SK-N-SH (cell line): ENCODE measurements around the gene SUN5. TPM values are rescaled to one million over a fixed set of nuclear protein-coding genes. Genes with fewer than 3 reads are reported as not detected.

Source experiments
- CTCF ChIA-PET: fragments of 300-600, 350-600 bp; formaldehyde crosslinking; extraction: SDS; loops from one replicate; lab custom pipeline; 2021; lab: Yijun Ruan, JAX
- POLR2A ChIA-PET: fragments of 350-600 bp; sonication (Branson Sonifier 250); formaldehyde crosslinking; extraction: SDS; loops from one replicate; lab custom pipeline; 2020; ENCODE audit warnings: antibody characterized with exemption, inconsistent platforms; lab: Yijun Ruan, JAX
- DNase-seq: peaks from one replicate; pipeline ENCODE4 v3.0.0; 2012
- H2AFZ ChIP-seq: fragments of 200-600 bp; sonication (generic); 2 replicates; pipeline ENCODE4 v1.8.1; 2016; ENCODE audit warnings: antibody characterized with exemption, mild to moderate bottlenecking, low read depth
- H3F3A ChIP-seq: fragments of 200-600 bp; sonication (generic); replicated peaks from 2 replicates; pipeline ENCODE3; 2016; ENCODE audit warnings: antibody characterized with exemption, mild to moderate bottlenecking; ENCODE audit not compliant: insufficient read depth
- H3K27ac ChIP-seq, 2 experiments: fragments of 200-500 bp in 1 of 2; fragments of 200-600 bp in 1 of 2; sonication (Bioruptor generic) in 1 of 2; sonication (generic), shearing (Covaris generic) in 1 of 2; 2 replicates each; pipeline versions ENCODE4 v1.5.1 to v1.6.1; 2014 to 2016; ENCODE audit warnings: low read depth in 2 of 2, inconsistent platforms in 1 of 2, low read length in 1 of 2, mild to moderate bottlenecking in 1 of 2, mixed read lengths in 1 of 2
- H3K27me3 ChIP-seq: fragments of 200-600 bp; sonication (generic), shearing (Covaris generic); 2 replicates; pipeline ENCODE4 v1.6.1; 2016; ENCODE audit warnings: mixed run types; ENCODE audit not compliant: insufficient read depth
- H3K36me3 ChIP-seq, 2 experiments: fragments of 200-500 bp in 1 of 2; fragments of 200-600 bp in 1 of 2; sonication (Bioruptor generic) in 1 of 2; sonication (generic) in 1 of 2; replicated peaks in 1 of 2; 2 replicates each; pipeline versions ENCODE3 to v1.5.1; 2014 to 2016; ENCODE audit warnings: low read length in 1 of 2, mild to moderate bottlenecking in 1 of 2; ENCODE audit not compliant: insufficient read depth in 2 of 2, control insufficient read depth in 1 of 2
- H3K4me1 ChIP-seq, 2 experiments: fragments of 200-500 bp in 1 of 2; fragments of 200-600 bp in 1 of 2; sonication (Bioruptor generic) in 1 of 2; sonication (generic), shearing (Covaris generic) in 1 of 2; 2 replicates each; pipeline versions ENCODE4 v1.5.1 to v1.6.1; 2014 to 2016; ENCODE audit warnings: low read depth in 1 of 2, low read length in 1 of 2, mixed run types in 1 of 2; ENCODE audit not compliant: insufficient read depth in 2 of 2, control insufficient read depth in 1 of 2
- H3K4me2 ChIP-seq: fragments of 200-600 bp; sonication (generic), shearing (Covaris generic); 2 replicates; pipeline ENCODE4 v1.6.1; 2017; ENCODE audit warnings: mixed run types
- H3K4me3 ChIP-seq, 2 experiments: fragments of 200-500 bp in 1 of 2; fragments of 200-600 bp in 1 of 2; sonication (Bioruptor generic) in 1 of 2; sonication (generic), shearing (Covaris generic) in 1 of 2; 2 replicates each; pipeline versions ENCODE4 v1.5.1 to v1.8.1; 2014 to 2016; ENCODE audit warnings: low read depth in 2 of 2, inconsistent platforms in 1 of 2, low read length in 1 of 2, mild to moderate bottlenecking in 1 of 2, mixed read lengths in 1 of 2, moderate library complexity in 1 of 2
- H3K79me2 ChIP-seq: fragments of 200-600 bp; sonication (generic); 2 replicates; pipeline ENCODE4 v1.8.1; 2017; ENCODE audit warnings: mild to moderate bottlenecking; ENCODE audit not compliant: insufficient read depth
- H3K9ac ChIP-seq: fragments of 200-600 bp; sonication (generic); 2 replicates; pipeline ENCODE4 v1.6.1; 2017; ENCODE audit warnings: mixed run types
- H3K9me2 ChIP-seq: fragments of 200-600 bp; sonication (generic); 2 replicates; pipeline ENCODE4 v1.6.1; 2017; ENCODE audit warnings: mixed run types
- H3K9me3 ChIP-seq: fragments of 200-600 bp; sonication (generic); 2 replicates; pipeline ENCODE4 v1.6.1; 2017; ENCODE audit warnings: mixed run types, mild to moderate bottlenecking, moderate library complexity
- H4K20me1 ChIP-seq: fragments of 200-600 bp; sonication (generic); 2 replicates; pipeline ENCODE4 v1.6.1; 2017; ENCODE audit warnings: mild to moderate bottlenecking, mixed run types; ENCODE audit not compliant: insufficient read depth
- CHD2 ChIP-seq: fragments of 150-350 bp; IDR thresholded peaks from 2 replicates; pipeline ENCODE4 v1.6.1; 2018; ENCODE audit warnings: low read length; ENCODE audit not compliant: partially characterized antibody
- ELF1 ChIP-seq: IDR thresholded peaks from 2 replicates; pipeline ENCODE4 v1.4.0; 2012
- EP300 ChIP-seq, 2 experiments: IDR thresholded peaks; 2 replicates each; pipeline versions ENCODE4 v1.4.0 to v1.6.1; 2012; ENCODE audit warnings: borderline replicate concordance in 1 of 2, low read depth in 1 of 2, low read length in 1 of 2
- GABPA ChIP-seq: IDR thresholded peaks from 2 replicates; pipeline ENCODE4 v1.4.0; 2012; ENCODE audit warnings: low read depth, mild to moderate bottlenecking
- JUND ChIP-seq: IDR thresholded peaks from 2 replicates; pipeline ENCODE4 v1.4.0; 2012
- MAX ChIP-seq: IDR thresholded peaks from 2 replicates; pipeline ENCODE4 v1.4.0; 2012; ENCODE audit warnings: low read depth
- NRF1 ChIP-seq: IDR thresholded peaks from 2 replicates; pipeline ENCODE4 v1.6.1; 2012; ENCODE audit warnings: low read depth, mild to moderate bottlenecking, low read length
- PBX3 ChIP-seq: IDR thresholded peaks from 2 replicates; pipeline ENCODE4; 2012
- POLR2AphosphoS5 ChIP-seq: IDR thresholded peaks from 2 replicates; pipeline ENCODE4 v1.6.1; 2012; ENCODE audit warnings: low read depth, low read length
- RAD21 ChIP-seq: IDR thresholded peaks from 2 replicates; pipeline ENCODE4 v1.6.1; 2012; ENCODE audit warnings: mild to moderate bottlenecking, low read length
- RCOR1 ChIP-seq: fragments of 150-350 bp; IDR thresholded peaks from 2 replicates; pipeline ENCODE4 v1.6.1; 2017; ENCODE audit warnings: antibody characterized with exemption, low read length
- RXRA ChIP-seq: IDR thresholded peaks from 2 replicates; pipeline ENCODE4 v1.4.0; 2012; ENCODE audit warnings: low read depth, mild to moderate bottlenecking, borderline replicate concordance
- SIN3A ChIP-seq: IDR thresholded peaks from 2 replicates; pipeline ENCODE4 v1.6.1; 2012; ENCODE audit warnings: low read depth, mild to moderate bottlenecking, low read length, moderate library complexity, borderline replicate concordance
- SMC3 ChIP-seq: IDR thresholded peaks from 2 replicates; pipeline ENCODE4 v1.6.1; 2012; ENCODE audit warnings: low read depth, low read length, improper control_type of control experiment
- TCF12 ChIP-seq: IDR thresholded peaks from 2 replicates; pipeline ENCODE4 v1.4.0; 2012
- TEAD4 ChIP-seq: IDR thresholded peaks from 2 replicates; pipeline ENCODE4 v1.4.0; 2012; ENCODE audit warnings: mild to moderate bottlenecking, borderline replicate concordance; ENCODE audit not compliant: insufficient read depth
- USF2 ChIP-seq: fragments of 150-350 bp; IDR thresholded peaks from 2 replicates; pipeline ENCODE4 v1.6.1; 2017; ENCODE audit warnings: antibody characterized with exemption, low read length, low read depth, borderline replicate concordance
- WGBS: methylation state at CpG from one replicate; pipeline ENCODE4 v1.1.6; 2017; ENCODE audit warnings: low lambda C conversion rate; 5-methylcytosine and 5-hydroxymethylcytosine counted together
- polyA plus RNA-seq, 3 experiments: library from polyadenylated mRNA; depleted of rRNA; stranded (reverse); fragments of >200 nt; gene quantifications; 2 replicates each; pipeline ENCODE4 v1.2.3, GENCODE V29; 2012
- TF ChIP-seq, protein P1 (sequence below): IDR thresholded peaks from 2 replicates; pipeline ENCODE4 v1.4.0; 2012; ENCODE audit warnings: low read depth, borderline replicate concordance
- TF ChIP-seq, protein P2 (sequence below): fragments of 150-350 bp; IDR thresholded peaks from 2 replicates; pipeline ENCODE4 v1.6.1; 2016; ENCODE audit warnings: mild to moderate bottlenecking, low read depth, low read length

Gene SUN5
- polyA plus RNA-seq, 1 of the 3 experiments (the other 2 are of a cell fraction): not detected

DNA sequence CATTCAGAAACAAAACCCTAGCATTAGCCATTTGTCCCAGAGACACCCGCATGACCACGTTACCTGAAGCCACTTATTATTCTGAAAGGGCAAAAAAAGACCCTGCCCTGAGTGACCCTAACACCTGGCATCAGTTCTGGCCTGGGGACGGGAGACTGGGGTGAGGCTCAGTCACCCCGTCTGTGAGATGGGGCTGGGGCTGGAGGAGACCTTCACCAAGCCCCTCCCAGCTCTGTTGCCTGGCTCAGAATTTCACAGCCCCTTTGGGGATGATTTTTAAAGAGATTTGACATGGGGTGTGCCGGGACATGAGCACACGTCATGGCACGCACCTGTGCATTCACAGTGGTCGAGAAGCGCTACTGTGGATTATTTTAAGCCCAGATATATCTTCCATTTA, 25.8 kb upstream of the SUN5 start:
- Histone ChIP-seq H3F3A (no peaks in the 10 kb centered on the region), H3K4me1 (no peaks in the 10 kb centered on the region), H3K4me2 (no peak overlapping the region), H3K9ac (no peak overlapping the region), H2AFZ (no peak overlapping the region), H3K79me2 (no peaks in the 10 kb centered on the region), H4K20me1 (no peaks in the 10 kb centered on the region), H3K27ac (no peak overlapping the region), H3K36me3 (no peaks in the 10 kb centered on the region), H3K4me3 (no peak overlapping the region), H3K27me3 (peaks cover 6% of the 10 kb centered on the region; the same call in 1 of the 2 replicates), H3K9me3 (no peaks in the 10 kb centered on the region), H3K9me2 (no peaks in the 10 kb centered on the region)
- no peak for DNase-seq
- ChIA-PET CTCF (no interaction called here), POLR2A (no interaction called here)
- TF ChIP-seq RCOR1 (no peak), PBX3 (no peak)
- WGBS: 3% methylated on average over 4 of the region's 9 CpGs

DNA sequence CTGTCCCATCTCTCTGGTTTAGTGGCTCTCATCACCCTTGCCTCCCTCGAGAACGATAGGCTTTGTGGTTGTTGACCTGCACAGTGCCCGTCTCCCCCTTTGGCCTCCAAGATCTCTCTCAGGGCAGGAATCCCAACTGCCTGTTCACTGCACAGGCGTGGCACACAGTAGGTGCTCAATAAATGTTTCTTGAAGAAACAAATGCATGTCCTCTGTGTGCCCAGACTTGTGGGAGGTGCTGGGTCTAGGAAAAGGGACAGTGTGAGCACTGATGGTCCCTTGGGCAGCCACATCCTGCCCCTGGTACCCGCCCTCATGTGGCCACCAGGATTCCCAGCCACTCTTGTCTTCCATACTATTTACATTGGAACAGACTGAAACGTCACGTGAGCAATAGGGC, 24.6 kb upstream of the SUN5 start:
- H3K27me3 ChIP-seq: peaks cover 6% of the 10 kb centered on the region; the same call in 1 of the 2 replicates
- no peaks in the 10 kb centered on the region for H3F3A ChIP-seq
- no peak overlapping the region for H3K4me3 ChIP-seq
- no peak overlapping the region for H3K4me2 ChIP-seq
- no peaks in the 10 kb centered on the region for H3K36me3 ChIP-seq
- ChIA-PET POLR2A (no interaction called here), CTCF (interaction anchor here (0.6 kb wide), 1 partner anchor 131 kb away, joined by 3 read pairs; no protein-coding TSS in a partner anchor)
- H3K9me2 ChIP-seq: no peaks in the 10 kb centered on the region
- H3K27ac ChIP-seq: no peak overlapping the region
- no peak for DNase-seq
- H3K4me1 ChIP-seq: no peaks in the 10 kb centered on the region
- H3K9ac ChIP-seq: no peak overlapping the region
- 3% methylated on average over 6 of the region's 7 CpGs for WGBS
- H2AFZ ChIP-seq: no peak overlapping the region
- no peaks in the 10 kb centered on the region for H4K20me1 ChIP-seq
- H3K79me2 ChIP-seq: no peaks in the 10 kb centered on the region
- TF ChIP-seq RXRA: no peak
- TF ChIP-seq ELF1: no peak
- no peak for TF ChIP-seq SMC3
- TF ChIP-seq TEAD4: no peak
- TF ChIP-seq RAD21: no peak
- TF ChIP-seq NRF1: no peak
- TF ChIP-seq TCF12: no peak
- no peak for TF ChIP-seq EP300 (IDR thresholded peaks at IDR 0.05; ENCODE audit: borderline replicate concordance in 1 of 2, low read depth in 1 of 2, low read length in 1 of 2)
- TF ChIP-seq GABPA: no peak
- TF ChIP-seq SIN3A: no peak
- TF ChIP-seq, protein P1, sequence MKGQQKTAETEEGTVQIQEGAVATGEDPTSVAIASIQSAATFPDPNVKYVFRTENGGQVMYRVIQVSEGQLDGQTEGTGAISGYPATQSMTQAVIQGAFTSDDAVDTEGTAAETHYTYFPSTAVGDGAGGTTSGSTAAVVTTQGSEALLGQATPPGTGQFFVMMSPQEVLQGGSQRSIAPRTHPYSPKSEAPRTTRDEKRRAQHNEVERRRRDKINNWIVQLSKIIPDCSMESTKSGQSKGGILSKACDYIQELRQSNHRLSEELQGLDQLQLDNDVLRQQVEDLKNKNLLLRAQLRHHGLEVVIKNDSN: no peak
- no peak for TF ChIP-seq JUND
- no peak for TF ChIP-seq USF2
- TF ChIP-seq POLR2AphosphoS5: no peak
- TF ChIP-seq MAX: no peak
- TF ChIP-seq, protein P2, sequence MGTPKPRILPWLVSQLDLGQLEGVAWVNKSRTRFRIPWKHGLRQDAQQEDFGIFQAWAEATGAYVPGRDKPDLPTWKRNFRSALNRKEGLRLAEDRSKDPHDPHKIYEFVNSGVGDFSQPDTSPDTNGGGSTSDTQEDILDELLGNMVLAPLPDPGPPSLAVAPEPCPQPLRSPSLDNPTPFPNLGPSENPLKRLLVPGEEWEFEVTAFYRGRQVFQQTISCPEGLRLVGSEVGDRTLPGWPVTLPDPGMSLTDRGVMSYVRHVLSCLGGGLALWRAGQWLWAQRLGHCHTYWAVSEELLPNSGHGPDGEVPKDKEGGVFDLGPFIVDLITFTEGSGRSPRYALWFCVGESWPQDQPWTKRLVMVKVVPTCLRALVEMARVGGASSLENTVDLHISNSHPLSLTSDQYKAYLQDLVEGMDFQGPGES: no peak
- no peak for TF ChIP-seq CHD2
- TF ChIP-seq RCOR1: no peak
- H3K9me3 ChIP-seq: no peaks in the 10 kb centered on the region
